GM19351 (cell line): ENCODE data around the gene CDH26.
"Not testable (repeated sequence)": the region's sequence is repeated elsewhere in the genome, so short reads cannot be mapped to it uniquely, and the experiment has no call there.

Source experiments
- ATAC-seq: cut with Tn5 transposase; IDR thresholded peaks from one replicate; pipeline ENCODE4 v1.9.1; 2021; ENCODE audit warnings: mild to moderate bottlenecking, moderate library complexity; ENCODE audit not compliant: unreplicated experiment

Gene CDH26

GRCh38 chr20:60040471-60041162, 82.4 kb downstream of the CDH26 start:
- no peak for ATAC-seq

- not testable (repeated sequence) for ATAC-seq
These were observed 83.4 kb downstream of the CDH26 start for GRCh38 chr20:60041436-60042165.

GRCh38 chr20:60043435-60043834, 85.2 kb downstream of the CDH26 start:
- no peak for ATAC-seq

GRCh38 chr20:60046011-60046413, 87.8 kb downstream of the CDH26 start:
- ATAC-seq: no peak

- ATAC-seq: no peak
These were observed 88.2 kb downstream of the CDH26 start for GRCh38 chr20:60046436-60046835.

GRCh38 chr20:60046860-60047259, 88.6 kb downstream of the CDH26 start:
- ATAC-seq: no peak

- no peak for ATAC-seq
These were observed 90.7 kb downstream of the CDH26 start for GRCh38 chr20:60048634-60049521.

- ATAC-seq: no peak
These were observed 91.4 kb downstream of the CDH26 start for GRCh38 chr20:60049601-60050000.

GRCh38 chr20:60050193-60050947, 92.1 kb downstream of the CDH26 start:
- no peak for ATAC-seq

GRCh38 chr20:60051911-60052310, 93.7 kb downstream of the CDH26 start:
- no peak for ATAC-seq

GRCh38 chr20:60052322-60052721, 94.1 kb downstream of the CDH26 start:
- ATAC-seq: no peak

- ATAC-seq: no peak
These were observed 95.0 kb downstream of the CDH26 start for GRCh38 chr20:60053125-60053817.

- ATAC-seq: no peak
These were observed 95.6 kb downstream of the CDH26 start for GRCh38 chr20:60053818-60054190.

- no peak for ATAC-seq
These were observed 96.8 kb downstream of the CDH26 start for GRCh38 chr20:60054716-60055634.

- no peak for ATAC-seq
These were observed 97.5 kb downstream of the CDH26 start for GRCh38 chr20:60055740-60056139.

- ATAC-seq: no peak
These were observed 98.3 kb downstream of the CDH26 start for GRCh38 chr20:60056407-60057122.

GRCh38 chr20:60057123-60057865, 99.1 kb downstream of the CDH26 start:
- ATAC-seq: peak; percentile 82
